Endometrial microvascular endothelial cells (primary cell): ENCODE results near the gene RNF17. TPM values are rescaled to one million over a fixed set of nuclear protein-coding genes. Genes with fewer than 3 reads are reported as not detected.

Experiments used
- in situ Hi-C: cut with HindIII; loops from 2 replicates; pipeline ENCODE4 v1.10.0; 2017; ENCODE audit warnings: low sequenced_read_pairs, low pct_unique_long_range_greater_than_20kb; ENCODE audit errors: inconsistent ontology term
- total RNA-seq: library from RNA; depleted of rRNA; stranded (reverse); fragments of >200 nt; gene quantifications from one replicate; pipeline ENCODE4 v1.2.3, GENCODE V29; 2015; ENCODE audit errors: inconsistent ontology term

RNF17 gene
- total RNA-seq, 1 donor from 2014 or later = not detected

DNA sequence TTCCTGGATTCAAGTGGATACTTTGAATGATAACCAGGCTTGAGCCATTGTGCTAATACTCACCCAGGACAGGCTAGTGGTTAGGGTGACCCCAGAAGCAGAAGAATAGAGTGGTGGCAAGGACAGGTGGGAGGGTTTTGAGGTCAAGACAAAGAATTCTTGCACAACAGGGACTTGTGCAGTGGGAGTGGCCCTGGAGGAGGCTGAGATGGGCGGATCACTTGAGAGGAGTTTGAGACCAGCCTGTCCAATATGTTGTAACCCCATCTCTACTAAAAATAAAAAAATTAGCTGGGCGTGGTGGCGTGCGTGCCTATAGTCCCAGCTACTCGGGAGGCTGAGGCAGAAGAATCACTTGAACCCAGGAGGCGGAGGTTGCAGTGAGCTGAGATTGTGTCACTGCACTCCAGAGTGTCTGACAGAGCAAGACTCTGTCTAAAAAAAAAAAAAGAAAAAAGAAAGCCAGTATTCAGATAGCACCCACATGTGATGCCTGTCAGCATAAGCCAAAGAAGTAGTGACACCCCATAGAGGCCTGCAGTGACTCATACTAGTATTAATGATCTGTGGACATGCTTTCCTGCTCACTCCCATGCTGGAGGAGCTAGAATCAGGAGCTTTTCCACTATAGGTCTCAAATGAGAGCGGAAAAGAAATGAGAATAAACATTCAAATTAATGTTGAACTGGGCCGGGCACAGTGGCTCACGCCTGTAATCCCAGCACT is 78.7 kb downstream of the RNF17 start:
- in situ Hi-C loops = no loop called here

DNA sequence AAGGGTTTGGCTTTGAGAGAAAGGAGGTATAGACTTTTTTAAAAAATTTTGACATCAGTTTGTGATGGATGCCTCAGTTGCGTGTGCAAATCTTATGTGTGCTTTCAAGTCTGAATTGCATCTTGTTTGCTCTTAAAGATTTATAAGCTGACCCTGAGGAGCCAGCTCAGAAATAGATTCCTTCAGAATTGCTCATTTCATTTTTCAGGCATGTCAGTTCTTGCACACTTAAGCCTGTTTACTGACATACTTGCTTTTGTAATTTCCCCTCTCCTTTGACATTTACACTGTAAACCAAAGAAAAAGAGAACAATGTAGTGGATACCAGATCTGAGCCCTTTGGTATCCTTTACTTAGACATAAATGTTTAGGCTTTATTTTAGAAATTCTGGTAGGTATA is 87.6 kb downstream of the RNF17 start:
- in situ Hi-C loops = no loop called here

DNA sequence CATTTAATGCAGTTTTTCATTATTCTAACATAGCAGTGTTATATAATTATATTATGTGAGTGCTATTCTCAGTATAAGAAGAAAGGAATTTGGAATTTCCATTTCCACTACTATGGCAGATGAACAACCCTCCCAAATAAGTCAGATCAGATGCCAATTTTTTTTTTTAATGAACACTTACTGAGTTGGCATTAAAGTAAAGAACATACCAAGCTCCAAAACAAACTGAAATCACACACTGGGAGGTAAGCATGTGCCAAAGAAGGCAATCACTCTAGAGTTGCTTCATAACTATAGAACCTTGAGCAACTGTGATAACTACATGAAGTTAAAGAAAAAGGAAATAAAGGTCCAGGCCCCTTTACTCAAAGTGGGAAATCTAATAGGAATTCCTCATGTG is 90.3 kb downstream of the RNF17 start:
- in situ Hi-C loops = no loop called here

DNA sequence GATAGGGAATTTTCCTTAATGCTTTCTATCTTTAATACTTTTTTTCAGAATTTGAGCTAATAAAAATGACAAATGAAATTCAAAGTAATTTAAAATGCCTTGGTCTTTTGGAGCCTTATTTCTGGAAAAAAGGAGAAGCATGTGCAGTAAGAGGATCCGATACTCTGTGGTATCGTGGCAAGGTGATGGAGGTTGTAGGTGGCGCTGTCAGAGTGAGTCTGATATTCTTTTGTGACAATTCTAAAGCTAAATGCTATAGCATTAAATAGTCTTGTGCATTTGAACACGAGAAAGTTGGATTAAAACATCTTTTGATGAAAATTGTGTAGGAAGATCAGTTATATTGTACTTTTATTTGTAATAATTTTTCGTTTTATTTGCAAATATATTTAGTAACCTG is 95.0 kb downstream of the RNF17 start:
- in situ Hi-C loops = no loop called here

DNA sequence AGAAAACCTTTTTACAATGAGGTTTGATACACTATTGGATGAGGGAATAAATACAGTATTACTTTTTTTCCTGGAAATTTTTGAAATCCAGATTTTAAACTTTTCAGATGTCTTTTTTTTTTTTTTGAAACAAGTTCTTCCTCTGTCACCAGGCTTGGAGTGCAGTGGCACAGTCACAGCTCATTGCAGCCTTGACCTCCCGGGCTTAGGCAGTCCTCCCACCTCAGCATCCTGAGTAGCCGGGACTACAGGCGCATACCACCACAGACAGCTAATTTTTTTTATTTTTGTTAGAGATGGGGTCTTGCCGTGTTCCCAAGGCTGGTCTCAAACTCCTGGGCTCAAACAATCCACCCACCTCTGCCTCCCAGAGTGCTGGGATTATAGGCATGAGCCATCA is 96.8 kb downstream of the RNF17 start:
- in situ Hi-C loops = no loop called here

DNA sequence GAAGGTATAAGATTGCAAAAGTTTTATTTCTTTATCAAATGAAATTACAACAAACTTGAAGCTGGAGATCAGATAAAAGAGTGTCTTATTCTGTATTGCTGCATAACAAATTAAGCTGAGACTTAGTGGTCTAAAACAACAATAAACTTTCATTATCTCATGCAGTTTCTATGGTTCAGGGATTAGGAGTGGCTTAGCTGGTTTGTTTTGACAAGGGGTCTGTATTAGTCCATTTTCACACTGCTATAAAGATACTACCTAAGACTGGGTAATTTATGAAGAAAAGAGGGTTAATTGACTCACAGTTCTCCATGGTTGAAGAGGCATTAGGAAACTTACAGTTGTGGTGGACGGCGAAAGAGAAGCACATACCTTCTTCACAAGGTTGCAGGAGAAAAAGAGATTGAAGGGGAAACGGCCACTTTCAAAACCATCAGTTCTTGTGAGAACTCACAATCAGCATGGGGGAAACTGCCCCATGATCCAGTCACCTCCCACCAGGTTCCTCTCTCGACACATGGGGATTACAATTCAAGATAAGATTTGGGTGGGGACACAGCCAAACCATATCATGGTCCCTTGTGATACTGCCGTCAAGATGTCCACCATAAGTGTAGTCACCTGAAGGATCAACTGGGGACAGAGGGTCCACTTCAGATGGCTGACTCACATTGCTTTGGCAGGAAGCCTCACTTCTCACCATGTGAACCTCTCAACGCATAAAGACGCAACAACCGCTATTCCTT is 97.8 kb downstream of the RNF17 start:
- in situ Hi-C loops = no loop called here

DNA sequence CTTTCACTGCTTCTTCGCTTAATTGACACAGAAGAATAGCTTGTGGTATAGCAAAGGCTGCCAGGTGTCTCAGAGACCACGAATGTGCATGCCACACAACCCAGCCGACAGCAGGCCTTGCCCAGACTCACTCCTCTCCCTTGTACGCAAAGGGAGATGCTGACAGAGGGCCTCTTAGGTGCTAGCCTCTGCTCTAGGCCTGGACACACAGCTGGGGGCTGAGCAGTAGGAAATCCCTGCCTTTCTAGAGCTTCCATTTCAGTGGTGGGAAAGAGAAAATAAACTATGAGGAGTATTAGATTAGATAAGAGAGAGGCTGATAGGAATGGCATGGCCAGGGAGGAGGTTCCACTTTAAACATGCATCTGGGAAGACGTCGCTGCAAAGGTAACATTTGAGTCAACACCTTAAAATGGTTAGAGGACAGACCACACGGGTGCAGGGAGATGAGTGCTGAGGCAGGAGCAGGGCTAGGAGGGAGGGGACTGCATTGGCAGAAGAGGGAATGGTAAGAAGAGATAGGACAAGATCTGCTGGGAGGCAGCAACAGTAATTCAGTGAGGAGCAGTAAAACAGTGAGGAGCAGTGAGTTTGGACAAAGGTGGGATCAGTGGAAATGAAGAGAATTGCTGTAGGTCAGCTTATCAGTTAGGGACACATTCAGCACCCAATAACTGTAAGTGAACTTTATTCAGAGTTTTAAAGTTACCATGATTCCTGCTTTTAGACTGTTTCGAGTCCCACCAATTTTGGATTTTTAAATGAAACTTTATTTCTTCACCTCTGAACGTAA is 100.0 kb downstream of the RNF17 start:
- in situ Hi-C loops = no loop called here

DNA sequence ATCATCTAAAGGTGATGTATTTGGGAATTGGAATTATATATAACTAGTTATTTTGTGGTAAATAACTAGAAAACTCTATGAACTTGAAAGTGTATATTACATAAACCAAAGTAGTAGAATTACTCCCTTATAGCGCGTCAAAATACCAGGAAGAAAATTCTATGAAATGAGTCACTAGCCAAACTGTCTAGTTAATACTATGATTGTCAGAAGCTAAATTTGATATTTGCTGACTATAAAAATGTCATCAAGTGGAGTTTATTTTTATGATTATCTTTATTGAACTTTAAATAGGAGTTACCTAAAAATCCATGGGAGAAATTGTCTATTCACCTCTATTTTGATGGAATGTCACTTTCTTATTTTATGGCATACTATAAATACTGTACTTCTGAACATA is 100.6 kb downstream of the RNF17 start:
- in situ Hi-C loops = no loop called here

DNA sequence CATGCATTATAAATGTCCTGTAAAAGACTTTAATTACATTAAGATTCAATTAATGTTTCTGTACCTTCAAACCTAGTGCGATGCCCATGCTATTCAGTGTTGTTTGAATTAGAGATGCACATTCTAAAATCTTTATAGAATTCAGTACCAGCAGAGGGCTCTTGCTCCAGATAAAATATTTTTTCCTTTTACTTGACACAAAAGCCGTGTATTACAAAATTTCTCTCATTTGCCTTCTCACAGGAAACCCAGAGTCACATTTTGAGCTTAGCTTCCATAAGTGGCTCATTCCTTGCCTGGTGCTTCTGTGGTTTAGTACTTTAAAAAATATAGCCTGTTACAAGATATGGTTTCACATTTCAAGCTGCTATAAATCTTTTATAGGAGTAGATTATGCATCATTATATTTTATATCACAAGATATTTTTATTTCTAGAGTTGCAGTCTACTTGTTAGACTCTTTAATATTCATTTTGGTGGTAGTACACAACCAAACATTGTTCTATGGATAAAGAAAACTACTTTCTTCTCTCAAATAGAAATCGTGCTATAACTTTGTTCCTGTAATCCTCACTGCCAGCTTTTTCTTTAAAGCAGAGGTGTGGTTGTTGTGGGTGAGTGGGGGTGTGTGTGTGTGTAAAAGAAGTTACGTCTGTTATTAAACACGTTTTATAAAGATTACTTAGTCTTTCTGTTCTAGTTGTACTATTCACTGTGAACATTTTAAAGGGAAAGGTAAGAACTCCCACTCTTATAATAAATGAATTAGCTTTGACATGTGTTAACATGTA is 101.4 kb downstream of the RNF17 start:
- in situ Hi-C loops = no loop called here

DNA sequence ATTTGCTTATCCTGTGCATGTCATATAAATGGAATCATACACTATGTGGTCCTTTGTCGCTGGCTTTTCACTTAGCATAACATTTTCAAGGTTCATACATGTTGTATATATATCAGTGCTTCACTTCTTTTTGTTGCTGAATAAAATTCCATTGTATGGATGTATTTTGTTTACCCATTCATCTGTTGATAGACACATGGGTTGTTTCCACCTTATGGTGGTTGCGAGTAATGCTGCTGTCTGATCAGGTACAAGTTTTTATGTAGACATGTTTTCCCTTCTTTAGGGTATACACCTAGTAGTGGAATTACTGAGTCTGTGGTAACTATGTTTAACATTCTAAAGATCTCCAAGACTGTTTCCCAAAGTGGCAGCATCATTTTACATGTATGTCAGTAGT is 102.5 kb downstream of the RNF17 start:
- in situ Hi-C loops = no loop called here

DNA sequence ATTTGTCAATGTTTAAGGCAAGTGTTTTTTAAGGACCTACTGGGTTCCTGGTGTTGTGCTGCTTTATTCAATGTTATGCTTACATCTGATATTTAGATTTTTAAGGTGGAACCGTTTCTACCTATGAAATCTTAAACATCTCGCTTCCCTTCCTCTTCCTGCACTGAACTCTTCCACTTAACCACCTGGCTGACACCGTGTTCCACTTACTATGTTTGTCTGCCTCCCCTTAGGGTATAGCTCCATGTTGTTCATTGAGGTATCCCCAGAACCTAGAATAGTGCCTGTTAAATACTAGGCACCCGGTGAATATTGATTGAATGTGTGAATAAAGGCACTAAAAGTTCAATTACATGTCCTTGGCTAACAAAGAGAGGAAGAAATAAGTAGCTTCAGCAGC is 104.9 kb downstream of the RNF17 start:
- in situ Hi-C loops = no loop called here

DNA sequence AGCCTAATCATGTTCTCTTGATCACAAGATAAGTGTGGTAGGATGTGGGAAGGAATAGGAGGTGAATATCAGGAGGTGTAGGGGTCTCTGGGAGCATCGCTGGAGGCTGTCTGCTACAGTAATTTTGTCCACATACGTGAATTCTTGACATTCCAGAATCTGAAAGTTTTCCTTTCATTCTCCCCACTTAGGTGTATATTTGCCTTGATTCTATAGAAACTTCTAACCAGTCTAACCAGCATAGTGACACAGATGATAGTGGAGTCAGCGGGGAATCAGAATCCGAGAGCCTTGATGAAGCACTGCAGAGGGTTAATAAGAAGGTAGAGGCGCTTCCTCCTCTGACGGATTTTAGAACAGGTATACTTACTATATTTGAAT is 106.4 kb downstream of the RNF17 start:
- in situ Hi-C loops = no loop called here

DNA sequence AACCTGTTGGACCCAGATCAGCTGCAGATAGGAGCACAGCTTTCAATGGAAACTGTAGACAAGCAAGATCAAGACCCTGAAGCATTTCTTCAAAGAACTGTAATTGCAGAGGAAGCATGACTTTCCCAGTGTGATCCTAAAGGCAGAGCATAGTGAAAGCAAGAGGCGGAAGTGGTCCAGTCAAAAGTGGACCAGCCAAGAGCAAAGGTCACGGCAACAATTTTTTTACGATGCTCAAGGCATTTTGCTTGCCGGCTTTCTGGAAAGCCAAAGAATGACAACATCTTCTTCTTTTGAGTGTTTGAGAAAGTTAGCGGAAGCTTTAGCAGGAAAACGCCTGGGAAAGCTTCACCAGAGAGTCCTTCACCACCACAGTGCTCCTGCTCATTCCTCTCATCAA is 111.6 kb downstream of the RNF17 start:
- in situ Hi-C loops = no loop called here

DNA sequence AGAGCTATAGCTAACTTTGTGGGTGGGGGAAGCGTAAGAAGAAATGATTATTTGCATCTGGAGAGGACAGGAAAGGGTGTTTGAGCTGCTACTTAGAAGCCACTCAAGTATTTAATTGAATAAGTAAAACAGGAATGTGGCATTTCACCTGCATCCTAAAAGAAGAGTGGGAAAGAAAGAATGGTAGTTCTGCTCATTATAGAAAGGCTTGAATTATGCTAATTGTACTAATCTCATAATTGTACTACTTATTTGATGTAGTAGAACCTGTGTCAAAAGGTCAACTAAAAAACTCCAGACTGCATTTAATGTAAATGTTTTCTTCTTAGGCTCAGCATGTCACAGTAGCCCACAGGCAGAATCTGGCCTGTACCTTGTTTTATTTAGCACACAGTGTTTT is 113.6 kb downstream of the RNF17 start:
- in situ Hi-C loops = no loop called here

DNA sequence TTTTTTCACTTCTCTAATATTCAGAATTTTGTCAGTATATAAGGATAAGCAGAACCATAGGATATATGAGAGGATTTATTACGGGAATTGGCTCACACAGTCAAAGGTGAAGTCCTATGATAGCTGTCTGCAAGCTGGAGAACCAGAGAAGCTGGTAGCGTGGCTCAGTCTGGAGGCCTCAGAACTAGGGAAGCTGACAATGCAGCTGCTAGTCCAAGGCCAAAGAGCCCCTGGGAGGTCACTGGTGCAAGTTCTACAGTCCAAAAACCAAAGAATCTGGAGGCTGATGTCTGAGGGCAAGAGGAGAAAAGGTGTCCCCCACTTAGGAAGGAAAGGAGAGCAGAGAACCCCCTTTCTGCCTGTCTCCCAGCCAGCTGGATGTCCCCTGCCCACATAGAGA is 114.4 kb downstream of the RNF17 start:
- in situ Hi-C loops = no loop called here

DNA sequence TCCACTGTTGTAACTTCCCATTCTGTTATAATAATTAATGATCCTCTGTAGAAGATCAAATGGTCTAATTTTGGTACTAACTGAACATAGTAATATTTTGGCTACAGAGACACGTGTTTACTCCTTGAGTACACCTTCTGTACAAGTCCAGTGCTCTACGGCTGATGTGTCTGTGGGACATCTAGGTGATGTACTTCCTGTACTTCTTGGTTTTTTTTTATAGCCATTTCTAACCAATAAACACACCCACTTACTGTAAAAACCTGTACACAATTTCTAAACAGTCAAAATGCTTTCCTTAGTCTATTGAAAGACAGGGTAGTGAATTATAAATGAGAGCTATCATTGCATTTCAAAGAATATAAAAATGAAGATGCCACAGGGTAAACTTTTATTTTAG is 118.7 kb downstream of the RNF17 start:
- in situ Hi-C loops = no loop called here

DNA sequence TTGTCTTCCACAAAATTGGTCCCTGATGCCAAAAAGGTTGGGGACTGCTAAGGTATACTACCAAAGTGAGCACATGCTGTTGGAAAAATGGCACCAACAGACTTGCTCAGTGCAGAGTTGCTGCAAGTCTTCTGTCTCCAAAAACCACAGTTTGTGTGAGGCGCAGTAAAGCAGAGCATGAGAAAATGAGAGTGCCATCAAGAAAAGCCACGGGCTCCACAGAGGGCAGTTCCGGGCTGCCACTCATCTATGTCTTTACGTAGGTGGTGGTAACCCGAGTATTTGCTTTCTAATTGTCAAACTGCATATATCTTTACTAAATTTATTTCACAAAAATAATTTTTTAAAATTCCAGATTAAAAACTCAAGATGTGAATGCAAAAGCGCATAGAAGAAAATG is 123.8 kb downstream of the RNF17 start:
- in situ Hi-C loops = no loop called here

DNA sequence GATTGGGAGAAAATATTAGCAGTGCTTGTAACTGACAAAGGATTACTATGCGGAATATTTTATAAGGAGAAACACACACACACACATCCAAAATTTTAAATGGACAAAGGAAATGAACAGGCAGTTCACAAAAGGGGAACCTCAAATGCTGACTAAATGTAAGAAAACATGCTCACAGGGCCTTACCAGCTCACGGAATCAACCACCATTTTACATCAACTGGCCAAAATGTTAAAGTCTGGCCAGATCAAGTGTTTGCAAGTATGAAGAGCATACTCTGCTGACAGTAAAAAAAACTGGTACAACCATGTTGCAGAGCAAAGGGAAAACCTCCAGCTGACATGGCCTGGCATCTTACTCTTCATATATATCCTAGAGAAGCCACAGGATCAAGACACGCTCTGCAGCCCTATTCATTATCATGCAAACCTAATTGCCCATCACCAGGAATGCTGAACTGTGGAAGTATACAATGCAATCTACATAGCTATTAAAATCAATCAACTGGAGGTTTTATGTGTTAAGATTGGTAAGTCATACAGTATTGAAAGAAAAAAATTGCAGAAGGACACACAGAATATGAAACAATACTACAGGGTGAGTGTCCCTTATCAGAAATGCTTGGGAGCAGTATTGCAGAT is 124.4 kb downstream of the RNF17 start:
- in situ Hi-C loops = no loop called here

DNA sequence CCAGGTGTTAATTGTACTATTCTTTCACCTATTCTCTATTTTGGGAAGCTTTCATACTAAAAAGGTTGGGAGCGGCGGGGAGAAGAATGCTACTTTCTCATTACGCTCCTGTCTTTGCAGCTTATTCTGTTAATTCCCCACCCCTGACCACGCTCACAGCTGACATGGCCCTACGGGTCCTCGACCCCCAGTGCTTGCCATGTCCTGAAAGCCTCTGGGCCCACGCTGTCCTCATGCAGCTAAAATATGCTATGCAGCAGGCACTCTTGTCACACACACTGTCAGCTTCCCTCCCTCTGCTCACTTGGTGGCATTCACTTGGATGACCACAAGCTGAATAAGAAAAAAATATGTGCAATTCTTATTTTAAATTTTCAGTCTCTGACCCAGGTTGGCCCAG is 126.3 kb downstream of the RNF17 start:
- in situ Hi-C loops = no loop called here
